ENCODE measurements around the gene CFAP74.

GRCh38 chr1:1958071-1958541 lies 45.5 kb downstream of the CFAP74 start:
- TF ChIP-seq, protein P1, sequence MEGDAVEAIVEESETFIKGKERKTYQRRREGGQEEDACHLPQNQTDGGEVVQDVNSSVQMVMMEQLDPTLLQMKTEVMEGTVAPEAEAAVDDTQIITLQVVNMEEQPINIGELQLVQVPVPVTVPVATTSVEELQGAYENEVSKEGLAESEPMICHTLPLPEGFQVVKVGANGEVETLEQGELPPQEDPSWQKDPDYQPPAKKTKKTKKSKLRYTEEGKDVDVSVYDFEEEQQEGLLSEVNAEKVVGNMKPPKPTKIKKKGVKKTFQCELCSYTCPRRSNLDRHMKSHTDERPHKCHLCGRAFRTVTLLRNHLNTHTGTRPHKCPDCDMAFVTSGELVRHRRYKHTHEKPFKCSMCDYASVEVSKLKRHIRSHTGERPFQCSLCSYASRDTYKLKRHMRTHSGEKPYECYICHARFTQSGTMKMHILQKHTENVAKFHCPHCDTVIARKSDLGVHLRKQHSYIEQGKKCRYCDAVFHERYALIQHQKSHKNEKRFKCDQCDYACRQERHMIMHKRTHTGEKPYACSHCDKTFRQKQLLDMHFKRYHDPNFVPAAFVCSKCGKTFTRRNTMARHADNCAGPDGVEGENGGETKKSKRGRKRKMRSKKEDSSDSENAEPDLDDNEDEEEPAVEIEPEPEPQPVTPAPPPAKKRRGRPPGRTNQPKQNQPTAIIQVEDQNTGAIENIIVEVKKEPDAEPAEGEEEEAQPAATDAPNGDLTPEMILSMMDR (conservative IDR thresholded peaks at IDR 0.05; ENCODE audit: low read depth, low read length) = no peak
- TF ChIP-seq EZH2 (IDR thresholded peaks at IDR 0.05; ENCODE audit: borderline replicate concordance, low read depth, low read length, poor library complexity, severe bottlenecking) = no peak
